Hepatocyte (in vitro differentiated cells): ENCODE measurements around the gene ARHGEF25.
"Not testable (repeated sequence)": the region's sequence is repeated elsewhere in the genome, so short reads cannot be mapped to it uniquely, and the experiment has no call there.

Experiments used
- CTCF ChIP-seq: fragments of 200-600 bp; sonication (generic); IDR thresholded peaks from 2 replicates; pipeline ENCODE4 v1.5.1; 2016; ENCODE audit warnings: antibody characterized with exemption, mild to moderate bottlenecking; ENCODE audit not compliant: poor library complexity
- EZH2 ChIP-seq: fragments of 200-600 bp; sonication (generic); IDR thresholded peaks from 2 replicates; pipeline ENCODE4 v1.6.1; 2016; ENCODE audit warnings: antibody characterized with exemption, mild to moderate bottlenecking, borderline replicate concordance
- EZH2phosphoT487 ChIP-seq: fragments of 200-600 bp; sonication (generic); IDR thresholded peaks from one replicate; pipeline ENCODE4 v1.6.1; 2018; ENCODE audit warnings: antibody characterized with exemption, mild to moderate bottlenecking, low read depth, moderate library complexity; ENCODE audit not compliant: unreplicated experiment, severe bottlenecking

GRCh38 chr12:57646659-57647049, 35.4 kb downstream of the ARHGEF25 start:
- not testable (repeated sequence) for TF ChIP-seq CTCF, EZH2, EZH2phosphoT487
